Bronchial epithelial cell (primary cell): Measurements from ENCODE around the gene NECAB2. TPM values are rescaled to one million over a fixed set of nuclear protein-coding genes. Genes with fewer than 3 reads are reported as not detected.

Experiments
- DNase-seq: peaks from one replicate; pipeline ENCODE4 v3.0.0-alpha.2; 2010; ENCODE audit warnings: low read depth
- FAIRE-seq: peaks from 2 replicates; lab custom pipeline; 2011; peaks lifted over from hg19 to GRCh38; lab: Jason Lieb, UNC
- H3K27me3 ChIP-seq: 2 replicates; pipeline ENCODE4 v1.5.1; 2011; ENCODE audit warnings: low read length; ENCODE audit not compliant: control insufficient read depth, insufficient read depth
- H3K36me3 ChIP-seq: 2 replicates; pipeline ENCODE4 v1.5.1; 2011; ENCODE audit warnings: low read length; ENCODE audit not compliant: control insufficient read depth, insufficient read depth
- H3K4me3 ChIP-seq: 2 replicates; pipeline ENCODE4 v1.5.1; 2011; ENCODE audit warnings: mild to moderate bottlenecking, low read depth, low read length, control low read depth
- total RNA-seq: library from RNA; depleted of rRNA; stranded (reverse); fragments of >200 nt; gene quantifications from 2 replicates; pipeline ENCODE4 v1.2.1, GENCODE V29; 2014
- TF ChIP-seq, protein P1 (sequence below): IDR thresholded peaks from 2 replicates; pipeline ENCODE4 v1.5.1; 2011; ENCODE audit warnings: mild to moderate bottlenecking, moderate library complexity, low read length, control low read depth, inconsistent platforms; ENCODE audit not compliant: insufficient read depth, severe bottlenecking

NECAB2 gene
- total RNA-seq, 1 donor from 2014 or later, result not detected

- Histone ChIP-seq H3K27me3 (peaks cover 2% of the 10 kb centered on the region), H3K36me3 (no peaks in the 10 kb centered on the region), H3K4me3 (no peak overlapping the region)
- FAIRE-seq (peak; percentile 85), DNase-seq (no peak)
- TF ChIP-seq, protein P1, sequence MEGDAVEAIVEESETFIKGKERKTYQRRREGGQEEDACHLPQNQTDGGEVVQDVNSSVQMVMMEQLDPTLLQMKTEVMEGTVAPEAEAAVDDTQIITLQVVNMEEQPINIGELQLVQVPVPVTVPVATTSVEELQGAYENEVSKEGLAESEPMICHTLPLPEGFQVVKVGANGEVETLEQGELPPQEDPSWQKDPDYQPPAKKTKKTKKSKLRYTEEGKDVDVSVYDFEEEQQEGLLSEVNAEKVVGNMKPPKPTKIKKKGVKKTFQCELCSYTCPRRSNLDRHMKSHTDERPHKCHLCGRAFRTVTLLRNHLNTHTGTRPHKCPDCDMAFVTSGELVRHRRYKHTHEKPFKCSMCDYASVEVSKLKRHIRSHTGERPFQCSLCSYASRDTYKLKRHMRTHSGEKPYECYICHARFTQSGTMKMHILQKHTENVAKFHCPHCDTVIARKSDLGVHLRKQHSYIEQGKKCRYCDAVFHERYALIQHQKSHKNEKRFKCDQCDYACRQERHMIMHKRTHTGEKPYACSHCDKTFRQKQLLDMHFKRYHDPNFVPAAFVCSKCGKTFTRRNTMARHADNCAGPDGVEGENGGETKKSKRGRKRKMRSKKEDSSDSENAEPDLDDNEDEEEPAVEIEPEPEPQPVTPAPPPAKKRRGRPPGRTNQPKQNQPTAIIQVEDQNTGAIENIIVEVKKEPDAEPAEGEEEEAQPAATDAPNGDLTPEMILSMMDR, result no peak
Measured at GRCh38 chr16:84036131-84036530, 68.1 kb downstream of the NECAB2 start.

- Histone ChIP-seq H3K4me3 (no peak overlapping the region), H3K27me3 (peaks cover 4% of the 10 kb centered on the region), H3K36me3 (no peaks in the 10 kb centered on the region)
- FAIRE-seq (no peak), DNase-seq (no peak)
- TF ChIP-seq, protein P1, result no peak
Measured at GRCh38 chr16:84036982-84037425, 69.0 kb downstream of the NECAB2 start.

GRCh38 chr16:84038469-84038868 is 70.4 kb downstream of the NECAB2 start:
- no peak for DNase-seq
- TF ChIP-seq, protein P1, result no peak
- FAIRE-seq, result no peak
- Histone ChIP-seq H3K36me3 (no peaks in the 10 kb centered on the region), H3K27me3 (peaks cover 12% of the 10 kb centered on the region), H3K4me3 (no peak overlapping the region)

- peaks cover 20% of the 10 kb centered on the region for H3K27me3 ChIP-seq
- DNase-seq, result no peak
- TF ChIP-seq, protein P1, result no peak
Measured at GRCh38 chr16:84039696-84040095, 71.7 kb downstream of the NECAB2 start.

DNA sequence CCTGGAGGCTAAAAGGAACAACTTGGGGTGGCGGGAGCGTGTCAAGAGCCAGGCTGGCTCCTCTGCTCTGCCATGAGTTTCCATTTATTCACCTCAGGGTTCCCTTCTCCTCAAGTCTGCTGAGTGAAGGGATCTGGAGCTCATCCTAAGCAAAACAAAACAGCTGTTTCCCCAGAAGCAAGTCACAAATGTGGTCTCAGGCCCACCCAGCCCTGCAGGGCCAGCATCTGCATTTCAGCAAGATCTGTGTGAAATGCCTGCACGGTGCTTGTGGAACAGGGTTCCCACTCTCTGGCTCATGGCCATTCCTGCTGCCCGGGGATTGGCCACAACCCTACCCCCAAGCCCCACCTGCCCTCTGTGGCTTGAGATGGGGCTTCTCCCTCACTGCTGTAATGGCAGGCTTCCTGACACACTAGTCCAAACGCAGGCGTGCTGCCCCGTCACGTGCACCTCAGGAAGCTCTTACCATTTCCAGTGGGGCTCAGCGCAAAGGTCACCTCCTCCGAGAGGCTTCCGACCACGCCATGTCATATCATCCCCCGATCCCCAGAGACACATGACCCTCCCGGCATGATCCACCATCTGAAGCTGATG is 72.3 kb downstream of the NECAB2 start:
- Histone ChIP-seq H3K4me3 (no peak overlapping the region), H3K27me3 (peaks cover 22% of the 10 kb centered on the region), H3K36me3 (no peaks in the 10 kb centered on the region)
- TF ChIP-seq, protein P1, result no peak
- no peak for DNase-seq
- FAIRE-seq, result no peak

More at GRCh38 chr16:84039696-84040095, 71.7 kb downstream of the NECAB2 start:
- H3K4me3 ChIP-seq, result no peak overlapping the region
- H3K36me3 ChIP-seq, result no peaks in the 10 kb centered on the region
- FAIRE-seq, result no peak
